WTC11 (cell line): ENCODE data around the gene CELSR3. TPM values are rescaled to one million over a fixed set of nuclear protein-coding genes. Genes with fewer than 3 reads are reported as not detected.

Experiments used
- ARID4B ChIP-seq: sonication (generic); formaldehyde crosslinking; IDR thresholded peaks from 2 replicates; pipeline ENCODE4 v1.8.0; 2023; ENCODE audit warnings: missing genetic modification reagents, mild to moderate bottlenecking, borderline replicate concordance
- ATF6 ChIP-seq: sonication (generic); formaldehyde crosslinking; IDR thresholded peaks from 2 replicates; pipeline ENCODE4 v1.8.1; 2023; ENCODE audit warnings: mild to moderate bottlenecking, missing genetic modification reagents
- CBFB ChIP-seq: sonication (generic); formaldehyde crosslinking; IDR thresholded peaks from 2 replicates; pipeline ENCODE4 v1.8.1; 2022; ENCODE audit warnings: mild to moderate bottlenecking, low read depth, missing genetic modification reagents
- CDX4 ChIP-seq: fragments of 250-450 bp; sonication (Bioruptor Pico); IDR thresholded peaks from 2 replicates; pipeline ENCODE4 v1.9.0; 2021; ENCODE audit warnings: moderate library complexity, mild to moderate bottlenecking, inconsistent platforms, borderline replicate concordance
- CTCF ChIP-seq: fragments of 200-600 bp; IDR thresholded peaks from 2 replicates; pipeline ENCODE4 v1.8.0; 2022; ENCODE audit warnings: antibody characterized with exemption
- E2F5 ChIP-seq: sonication (generic); formaldehyde crosslinking; IDR thresholded peaks from 2 replicates; pipeline ENCODE4 v1.8.1; 2022; ENCODE audit warnings: mild to moderate bottlenecking, moderate library complexity, missing genetic modification reagents
- EMX1 ChIP-seq: fragments of 250-450 bp; sonication (Bioruptor Pico); IDR thresholded peaks from 2 replicates; pipeline ENCODE4 v1.8.0; 2021; ENCODE audit warnings: mild to moderate bottlenecking
- ESRRA ChIP-seq: sonication (generic); formaldehyde crosslinking; IDR thresholded peaks from 2 replicates; pipeline ENCODE4 v1.8.1; 2022; ENCODE audit warnings: mild to moderate bottlenecking, missing genetic modification reagents, borderline replicate concordance
- FOXK1 ChIP-seq: sonication (generic); formaldehyde crosslinking; IDR thresholded peaks from 2 replicates; pipeline ENCODE4 v1.8.0; 2022; ENCODE audit warnings: mild to moderate bottlenecking, moderate library complexity, missing genetic modification reagents
- FOXP1 ChIP-seq: sonication (generic); formaldehyde crosslinking; IDR thresholded peaks from 2 replicates; pipeline ENCODE4 v1.8.0; 2022; ENCODE audit warnings: missing genetic modification reagents, mild to moderate bottlenecking, moderate library complexity, borderline replicate concordance
- GRHL2 ChIP-seq: fragments of 250-450 bp; sonication (Bioruptor Pico); IDR thresholded peaks from 2 replicates; pipeline ENCODE4 v1.8.0; 2022; ENCODE audit warnings: mild to moderate bottlenecking, moderate library complexity; ENCODE audit not compliant: insufficient replicate concordance, severe bottlenecking
- GTF2I ChIP-seq: fragments of 250-450 bp; sonication (Bioruptor Pico); conservative IDR thresholded peaks from 2 replicates; pipeline ENCODE4 v1.4.0; 2021; ENCODE audit warnings: mild to moderate bottlenecking
- JUN ChIP-seq: sonication (generic); formaldehyde crosslinking; IDR thresholded peaks from 2 replicates; pipeline ENCODE4 v1.8.0; 2023; ENCODE audit warnings: mild to moderate bottlenecking, missing genetic modification reagents
- MYBL2 ChIP-seq: sonication (generic); formaldehyde crosslinking; IDR thresholded peaks from 2 replicates; pipeline ENCODE4 v1.8.1; 2023; ENCODE audit warnings: mild to moderate bottlenecking, moderate library complexity, missing genetic modification reagents
- NR1H2 ChIP-seq: sonication (generic); formaldehyde crosslinking; IDR thresholded peaks from 2 replicates; pipeline ENCODE4 v1.9.0; 2021; ENCODE audit warnings: mild to moderate bottlenecking, moderate library complexity, missing genetic modification reagents
- STAT6 ChIP-seq: sonication (generic); formaldehyde crosslinking; conservative IDR thresholded peaks from 2 replicates; pipeline ENCODE4 v1.8.1; 2023; ENCODE audit warnings: mild to moderate bottlenecking, low read depth, missing genetic modification reagents, moderate library complexity
- ZBTB43 ChIP-seq: sonication (generic); formaldehyde crosslinking; IDR thresholded peaks from 2 replicates; pipeline ENCODE4 v1.8.1; 2023; ENCODE audit warnings: mild to moderate bottlenecking, missing genetic modification reagents
- ZNF263 ChIP-seq: sonication (generic); formaldehyde crosslinking; IDR thresholded peaks from 2 replicates; pipeline ENCODE4 v1.8.1; 2022; ENCODE audit warnings: low read depth, mild to moderate bottlenecking, moderate library complexity, missing genetic modification reagents
- ZNF317 ChIP-seq: sonication (generic); formaldehyde crosslinking; IDR thresholded peaks from 2 replicates; pipeline ENCODE4 v1.8.1; 2023; ENCODE audit warnings: low read depth, mild to moderate bottlenecking, moderate library complexity, missing genetic modification reagents, borderline replicate concordance
- ZNF425 ChIP-seq: fragments of 250-450 bp; sonication (Bioruptor Pico); conservative IDR thresholded peaks from 2 replicates; pipeline ENCODE4 v1.9.0; 2021; ENCODE audit warnings: mild to moderate bottlenecking
- total RNA-seq: library from RNA; stranded (reverse); gene quantifications from 3 replicates; pipeline ENCODE4 v1.2.3, GENCODE V29; 2021

CELSR3 gene
- total RNA-seq, 1 experiment from 2014 or later = 27.9 TPM

- TF ChIP-seq FOXP1 (peak; percentile 81; the same call in 1 of the 2 replicates), NR1H2 (CRISPR knock-in tag) (no peak), MYBL2 (CRISPR knock-in tag) (no peak; the same call in 1 of the 2 replicates), ATF6 (no peak), ARID4B (peak; percentile 33; the same call in 1 of the 2 replicates), ZNF425 (CRISPR knock-in tag) (no peak), CDX4 (CRISPR knock-in tag) (no peak), JUN (CRISPR knock-in tag) (peak; percentile 75; the same call in 1 of the 2 replicates), ZNF263 (CRISPR knock-in tag) (no peak), ESRRA (CRISPR knock-in tag) (0 out of 2 replicates have a peak, but pooled peaks have one; percentile 74), E2F5 (CRISPR knock-in tag) (peak; percentile 81), GTF2I (CRISPR knock-in tag) (no peak), STAT6 (CRISPR knock-in tag) (no peak), GRHL2 (CRISPR knock-in tag) (no peak), FOXK1 (peak; percentile 73; the same call in 1 of the 2 replicates), CTCF (peak; percentile 47), ZNF317 (CRISPR knock-in tag) (no peak), CBFB (no peak), ZBTB43 (CRISPR knock-in tag) (peak; percentile 71; the same call in 1 of the 2 replicates), EMX1 (no peak)
Measured at GRCh38 chr3:48656061-48656840, 6.4 kb downstream of the CELSR3 start (continued).
